DND-41 (cell line): ENCODE results near the gene FBXW4.

ENCODE experiments used
- CTCF ChIP-seq: IDR thresholded peaks from 2 replicates; pipeline ENCODE4 v1.5.1; 2012; ENCODE audit warnings: borderline replicate concordance, low read length, moderate library complexity, mild to moderate bottlenecking; ENCODE audit not compliant: poor library complexity, severe bottlenecking; ENCODE audit errors: extremely low read depth
- EZH2 ChIP-seq: IDR thresholded peaks from 3 replicates; pipeline ENCODE4 v1.6.1; 2012; ENCODE audit warnings: borderline replicate concordance, low read depth, mild to moderate bottlenecking, moderate library complexity, low read length, inconsistent platforms; ENCODE audit not compliant: severe bottlenecking

GRCh38 chr10:101653536-101653935, 41.4 kb downstream of the FBXW4 start:
- TF ChIP-seq CTCF, result no peak
- no peak for TF ChIP-seq EZH2
